Pancreas (tissue), 10 donors: ENCODE results near the gene ZNF639. TPM values are rescaled to one million over a fixed set of nuclear protein-coding genes. Genes with fewer than 3 reads are reported as not detected.

Experiments used
- ATAC-seq, 4 donors: fragments of 200-7000 bp; cut with Tn5 transposase; one replicate each; pipeline versions ENCODE4 v1.8.0 to v1.9.1; 2020; ENCODE audit warnings: mild to moderate bottlenecking in 4 of 4, moderate library complexity in 4 of 4
- DNase-seq, 6 donors: peaks; one replicate each; pipeline ENCODE4 v3.0.0-alpha.2; 2020
- FAIRE-seq: peaks from 2 replicates; lab custom pipeline; 2012; peaks lifted over from hg19 to GRCh38; lab: Jason Lieb, UNC
- H3K27ac ChIP-seq, 4 donors: fragments of 200-600 bp; sonication (generic); 1 replicate in 3 of 4; 2 replicates in 1 of 4; pipeline versions ENCODE4 v1.5.0 to v1.8.0; 2020
- H3K27me3 ChIP-seq, 4 donors: fragments of 200-600 bp; one replicate each; pipeline ENCODE4 v1.8.0; 2021
- H3K36me3 ChIP-seq, 3 donors: fragments of 200-600 bp; sonication (generic) in 1 of 3; one replicate each; pipeline versions ENCODE4 v1.5.0 to v1.8.0; 2020 to 2021
- H3K4me1 ChIP-seq, 3 donors: fragments of 200-600 bp; one replicate each; pipeline ENCODE4 v1.8.0; 2021
- H3K4me3 ChIP-seq, 4 donors: fragments of 200-600 bp; sonication (generic) in 2 of 4; one replicate each; pipeline versions ENCODE4 v1.5.0 to v1.8.0; 2020 to 2021
- H3K9me3 ChIP-seq, 4 donors: fragments of 200-600 bp; one replicate each; pipeline ENCODE4 v1.8.0; 2021
- CTCF ChIP-seq, 4 donors: fragments of 200-600 bp; sonication (generic) in 3 of 4; IDR thresholded peaks; one replicate each; pipeline versions ENCODE4 v1.5.0 to v1.8.0; 2021; ENCODE audit warnings: antibody characterized with exemption in 4 of 4
- WGBS, 2 donors: extraction: QIAGEN DNeasy Blood & Tissue Kit; methylation state at CpG; one replicate each; pipeline ENCODE4 v1.1.7; 2013; 5-methylcytosine and 5-hydroxymethylcytosine counted together
- intact Hi-C, 3 donors: fragments of 100-400 bp; cut with DNase I; formaldehyde crosslinking; loops; one replicate each; pipeline versions ENCODE4 v1.11.1 to v1.14.2; 2022
- polyA plus RNA-seq, 2 donors: library from polyadenylated mRNA; stranded (reverse); fragments of 200-250 nt; gene quantifications; one replicate each; pipeline ENCODE4 v1.2.3, GENCODE V29; 2013
- total RNA-seq, 6 donors: library from RNA; stranded (reverse); fragmentation: NEBNext Ultra II Directional in 4 of 6; extraction: Animal tissue kit (Norgen Biotek cat#: 25700) in 4 of 6; gene quantifications; one replicate each; pipeline versions ENCODE4 v1.2.1 to v1.2.4, GENCODE V29; 2021 to 2023
- donor health status: healthy with polysubstance abuse.
- donor health status: DM: no; HTN: no; CAD: no; lungs with moderate emphysema.
- donor health status: DM: no; HTN: no; CAD: no.
- donor health status: control.
- donor health status: control.
- donor health status: Bipolar disorder and iron deficiency.
- donor health status: DM: yes; HTN: yes; CAD: no.
- donor health status: DM: no; HTN: no; CAD: no.
- donor health status: DM: no; HTN: no; CAD: no.
- donor health status: DM: yes; HTN: yes; CAD: no.

ZNF639 gene
- total and polyA plus RNA-seq, 8 donors: 7.4 to 18.2 (median 13.2) TPM

DNA sequence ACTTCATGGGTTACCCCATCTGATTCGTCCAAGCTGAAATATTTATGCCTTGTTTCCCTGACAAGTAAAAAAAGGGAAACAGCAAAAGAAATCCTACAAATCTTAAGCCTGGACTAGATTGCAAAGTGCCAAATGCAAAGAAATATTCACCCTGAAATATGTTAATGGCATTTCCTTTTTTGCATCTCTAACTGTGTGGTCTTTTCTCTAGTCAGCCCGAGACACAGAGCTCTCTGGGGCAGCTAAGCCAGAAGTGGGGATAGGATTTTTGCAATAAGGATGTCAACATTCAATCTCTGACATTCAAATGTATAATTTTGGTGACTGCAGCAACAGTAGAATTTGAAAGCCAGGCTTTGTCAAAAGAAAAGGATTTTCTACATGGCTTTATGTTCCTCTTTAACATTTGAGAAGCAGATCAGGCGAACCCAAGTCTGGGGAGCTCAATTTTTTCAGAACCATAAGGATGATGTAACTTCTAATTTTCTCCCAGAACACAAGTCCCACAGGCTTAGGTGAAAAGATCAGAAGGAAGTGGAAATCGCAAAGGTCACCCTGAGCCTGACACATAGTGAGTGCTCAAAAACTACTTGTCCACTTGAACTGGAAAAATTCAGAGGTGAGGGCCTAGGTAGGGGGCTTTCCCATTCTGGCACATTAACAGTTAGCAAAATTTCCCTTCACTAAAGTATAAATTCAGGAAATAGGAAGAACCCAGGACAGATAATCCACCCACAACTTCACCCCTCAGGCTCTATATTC lies 43.7 kb upstream of the ZNF639 start:
- DNase-seq: no peak
- no peak overlapping the region for H3K27ac ChIP-seq
- no peak for FAIRE-seq
- H3K4me3 ChIP-seq: no peak overlapping the region
- no peaks in the 10 kb centered on the region for H3K9me3 ChIP-seq
- no peak for TF ChIP-seq CTCF (IDR thresholded peaks at IDR 0.05)
- no peaks in the 10 kb centered on the region for H3K4me1 ChIP-seq
- no peak for ATAC-seq
- no peaks in the 10 kb centered on the region for H3K36me3 ChIP-seq
- no peaks in the 10 kb centered on the region for H3K27me3 ChIP-seq
- intact Hi-C loops: no loop called here
- WGBS, 2 donors: 57 to 63% methylated on average over 4 of the region's 4 CpGs

GRCh38 chr3:179279837-179280236 lies 43.0 kb upstream of the ZNF639 start:
- no peaks in the 10 kb centered on the region for H3K4me1 ChIP-seq
- no peak for TF ChIP-seq CTCF (IDR thresholded peaks at IDR 0.05)
- no peak for FAIRE-seq
- H3K27me3 ChIP-seq: no peaks in the 10 kb centered on the region
- H3K27ac ChIP-seq: no peak overlapping the region
- no peak overlapping the region for H3K4me3 ChIP-seq
- no peaks in the 10 kb centered on the region for H3K9me3 ChIP-seq
- no peaks in the 10 kb centered on the region for H3K36me3 ChIP-seq
- 87 to 97% methylated on average over 1 of the region's 1 CpG for WGBS, 2 donors
- ATAC-seq: no peak
- DNase-seq: no peak
- intact Hi-C loops: no loop called here

GRCh38 chr3:179281825-179282224 lies 41.0 kb upstream of the ZNF639 start:
- no peaks in the 10 kb centered on the region for H3K9me3 ChIP-seq
- intact Hi-C loops: no loop called here
- no peak for ATAC-seq
- H3K27ac ChIP-seq: no peak overlapping the region
- WGBS, 2 donors: 80 to 90% methylated on average over 2 to 3 of the region's 3 CpGs
- no peaks in the 10 kb centered on the region for H3K27me3 ChIP-seq
- FAIRE-seq: no peak
- H3K4me1 ChIP-seq: no peaks in the 10 kb centered on the region
- H3K36me3 ChIP-seq: no peaks in the 10 kb centered on the region
- no peak for DNase-seq
- no peak overlapping the region for H3K4me3 ChIP-seq
- TF ChIP-seq CTCF (IDR thresholded peaks at IDR 0.05): no peak

GRCh38 chr3:179286331-179286730 lies 36.5 kb upstream of the ZNF639 start:
- intact Hi-C loops: no loop called here
- FAIRE-seq: no peak
- no peak for DNase-seq
- no peaks in the 10 kb centered on the region for H3K36me3 ChIP-seq
- no peak for TF ChIP-seq CTCF (IDR thresholded peaks at IDR 0.05)
- WGBS, 2 donors: 86 to 87% methylated on average over 6 of the region's 6 CpGs
- no peaks in the 10 kb centered on the region for H3K9me3 ChIP-seq
- no peaks in the 10 kb centered on the region for H3K4me1 ChIP-seq
- no peak for ATAC-seq
- no peaks in the 10 kb centered on the region for H3K27me3 ChIP-seq
- no peak overlapping the region for H3K27ac ChIP-seq
- H3K4me3 ChIP-seq: no peak overlapping the region

- no peak overlapping the region for H3K4me3 ChIP-seq
- H3K4me1 ChIP-seq: no peaks in the 10 kb centered on the region
- intact Hi-C loops: no loop called here
- TF ChIP-seq CTCF (IDR thresholded peaks at IDR 0.05): no peak
- H3K36me3 ChIP-seq: no peaks in the 10 kb centered on the region
- DNase-seq: no peak
- no peak for ATAC-seq
- 48 to 59% methylated on average over 4 of the region's 4 CpGs for WGBS, 2 donors
- no peaks in the 10 kb centered on the region for H3K9me3 ChIP-seq
- FAIRE-seq: no peak
- no peaks in the 10 kb centered on the region for H3K27me3 ChIP-seq
- no peak overlapping the region for H3K27ac ChIP-seq
Observed at GRCh38 chr3:179288845-179289244, 34.0 kb upstream of the ZNF639 start.
